Measurements from ENCODE around the gene ADPRHL1.

DNA sequence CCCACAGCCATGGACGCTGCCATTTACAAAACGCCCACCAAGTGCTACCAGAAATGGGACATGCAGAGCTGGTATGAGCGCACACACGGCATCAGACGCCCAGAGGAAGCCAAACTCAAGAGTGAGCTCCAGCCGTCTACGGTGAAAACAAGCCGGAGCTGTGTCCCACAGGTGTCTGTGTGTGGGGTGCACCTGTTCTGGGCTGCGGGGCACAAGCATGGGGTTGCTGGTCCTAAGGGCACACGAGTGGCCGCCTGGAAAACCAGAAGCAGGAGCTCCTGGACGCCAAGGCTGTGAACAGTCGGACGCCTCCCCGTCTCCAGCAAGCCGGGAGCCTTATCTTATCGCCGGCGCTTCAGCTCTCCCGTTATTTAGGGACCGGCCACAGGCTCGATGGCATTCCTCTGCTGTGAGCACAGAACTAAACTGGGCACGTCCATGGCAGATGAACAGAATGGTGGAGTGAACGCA lies 1.3 kb downstream of the ADPRHL1 start:
- TF ChIP-seq, protein P1, sequence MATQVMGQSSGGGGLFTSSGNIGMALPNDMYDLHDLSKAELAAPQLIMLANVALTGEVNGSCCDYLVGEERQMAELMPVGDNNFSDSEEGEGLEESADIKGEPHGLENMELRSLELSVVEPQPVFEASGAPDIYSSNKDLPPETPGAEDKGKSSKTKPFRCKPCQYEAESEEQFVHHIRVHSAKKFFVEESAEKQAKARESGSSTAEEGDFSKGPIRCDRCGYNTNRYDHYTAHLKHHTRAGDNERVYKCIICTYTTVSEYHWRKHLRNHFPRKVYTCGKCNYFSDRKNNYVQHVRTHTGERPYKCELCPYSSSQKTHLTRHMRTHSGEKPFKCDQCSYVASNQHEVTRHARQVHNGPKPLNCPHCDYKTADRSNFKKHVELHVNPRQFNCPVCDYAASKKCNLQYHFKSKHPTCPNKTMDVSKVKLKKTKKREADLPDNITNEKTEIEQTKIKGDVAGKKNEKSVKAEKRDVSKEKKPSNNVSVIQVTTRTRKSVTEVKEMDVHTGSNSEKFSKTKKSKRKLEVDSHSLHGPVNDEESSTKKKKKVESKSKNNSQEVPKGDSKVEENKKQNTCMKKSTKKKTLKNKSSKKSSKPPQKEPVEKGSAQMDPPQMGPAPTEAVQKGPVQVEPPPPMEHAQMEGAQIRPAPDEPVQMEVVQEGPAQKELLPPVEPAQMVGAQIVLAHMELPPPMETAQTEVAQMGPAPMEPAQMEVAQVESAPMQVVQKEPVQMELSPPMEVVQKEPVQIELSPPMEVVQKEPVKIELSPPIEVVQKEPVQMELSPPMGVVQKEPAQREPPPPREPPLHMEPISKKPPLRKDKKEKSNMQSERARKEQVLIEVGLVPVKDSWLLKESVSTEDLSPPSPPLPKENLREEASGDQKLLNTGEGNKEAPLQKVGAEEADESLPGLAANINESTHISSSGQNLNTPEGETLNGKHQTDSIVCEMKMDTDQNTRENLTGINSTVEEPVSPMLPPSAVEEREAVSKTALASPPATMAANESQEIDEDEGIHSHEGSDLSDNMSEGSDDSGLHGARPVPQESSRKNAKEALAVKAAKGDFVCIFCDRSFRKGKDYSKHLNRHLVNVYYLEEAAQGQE (IDR thresholded peaks at IDR 0.05; ENCODE audit: low read depth) = no peak
- TF ChIP-seq CREB1 (IDR thresholded peaks at IDR 0.05; ENCODE audit: low read depth) (no peak), TAF1 (IDR thresholded peaks at IDR 0.05; ENCODE audit: low read depth) (no peak)
